ENCODE results near the gene TSPEAR. TPM values are rescaled to one million over a fixed set of nuclear protein-coding genes. Genes with fewer than 3 reads are reported as not detected.

Gene TSPEAR
- total and polyA plus RNA-seq, 2 of the 13 experiments (the other 11 are each of a cell fraction or from before 2014, with no cell fraction given): 0.07 to 0.32 TPM

DNA sequence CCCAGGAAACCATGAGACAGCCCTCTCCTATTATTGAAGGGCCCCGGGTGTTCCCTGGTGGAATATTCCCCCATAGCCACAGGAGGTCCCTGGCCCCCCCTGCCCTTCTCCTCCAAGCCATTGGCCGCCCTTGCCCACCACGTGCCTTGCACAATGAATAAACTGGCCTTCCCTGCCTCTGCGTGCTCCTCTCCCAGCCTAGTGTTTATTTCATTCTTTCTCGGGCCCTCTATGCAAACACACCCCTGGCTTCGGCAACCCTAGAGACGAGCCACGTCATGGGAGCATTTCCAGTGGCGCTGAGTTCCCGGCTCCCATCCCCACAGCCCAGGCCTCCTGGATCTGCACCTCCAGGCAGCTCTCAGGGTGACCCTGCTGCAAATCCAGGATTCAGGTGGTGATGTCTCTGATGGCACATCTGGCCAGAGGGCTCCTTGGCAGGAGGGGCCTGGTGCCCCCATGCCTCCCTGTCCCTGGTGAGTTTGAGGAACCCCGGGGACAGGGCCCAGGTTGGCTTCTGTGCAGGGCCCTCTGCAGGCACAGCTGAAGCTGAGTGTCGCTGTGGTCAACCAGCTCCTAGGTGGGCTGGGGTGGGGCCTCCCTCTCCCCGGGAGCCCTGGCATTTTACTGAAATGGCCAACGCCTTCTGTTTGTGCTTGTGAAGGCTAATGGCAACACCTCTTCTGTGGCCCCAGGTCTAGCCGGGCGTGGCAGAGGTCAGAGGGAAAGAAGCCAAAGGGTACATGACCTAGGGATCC lies 8.2 kb downstream of the TSPEAR start (continued):
- TF ChIP-seq, protein P1, sequence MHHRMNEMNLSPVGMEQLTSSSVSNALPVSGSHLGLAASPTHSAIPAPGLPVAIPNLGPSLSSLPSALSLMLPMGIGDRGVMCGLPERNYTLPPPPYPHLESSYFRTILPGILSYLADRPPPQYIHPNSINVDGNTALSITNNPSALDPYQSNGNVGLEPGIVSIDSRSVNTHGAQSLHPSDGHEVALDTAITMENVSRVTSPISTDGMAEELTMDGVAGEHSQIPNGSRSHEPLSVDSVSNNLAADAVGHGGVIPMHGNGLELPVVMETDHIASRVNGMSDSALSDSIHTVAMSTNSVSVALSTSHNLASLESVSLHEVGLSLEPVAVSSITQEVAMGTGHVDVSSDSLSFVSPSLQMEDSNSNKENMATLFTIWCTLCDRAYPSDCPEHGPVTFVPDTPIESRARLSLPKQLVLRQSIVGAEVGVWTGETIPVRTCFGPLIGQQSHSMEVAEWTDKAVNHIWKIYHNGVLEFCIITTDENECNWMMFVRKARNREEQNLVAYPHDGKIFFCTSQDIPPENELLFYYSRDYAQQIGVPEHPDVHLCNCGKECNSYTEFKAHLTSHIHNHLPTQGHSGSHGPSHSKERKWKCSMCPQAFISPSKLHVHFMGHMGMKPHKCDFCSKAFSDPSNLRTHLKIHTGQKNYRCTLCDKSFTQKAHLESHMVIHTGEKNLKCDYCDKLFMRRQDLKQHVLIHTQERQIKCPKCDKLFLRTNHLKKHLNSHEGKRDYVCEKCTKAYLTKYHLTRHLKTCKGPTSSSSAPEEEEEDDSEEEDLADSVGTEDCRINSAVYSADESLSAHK (CRISPR knock-in tag; IDR thresholded peaks at IDR 0.05; ENCODE audit: borderline replicate concordance): no peak
- TF ChIP-seq TBX2 (CRISPR knock-in tag; IDR thresholded peaks at IDR 0.05; ENCODE audit: borderline replicate concordance) (peak; percentile 63), RARA (CRISPR knock-in tag; IDR thresholded peaks at IDR 0.05) (peak; percentile 74)

- BruUV-seq (replicated peaks): no TSS peak
- H3K4me3 ChIP-seq (replicated peaks in 1 of 3; ENCODE audit: insufficient read depth in 1 of 3, low read depth in 2 of 3, low read length in 3 of 3): peak overlapping the region in 1 of 3 experiments; percentile 33; a peak in 1 of 6 replicates
- DNase-seq (ENCODE audit: low spot score) (no peak), FAIRE-seq (no peak), ATAC-seq (peak; percentile 14)
- H3K27me3 ChIP-seq (ENCODE audit: control insufficient read depth in 1 of 2, insufficient read depth in 2 of 2, low read length in 2 of 2): peaks cover 5 to 17% of the 10 kb centered on the region in 2 experiments; a peak in 3 of 5 replicates
- H4K20me1 ChIP-seq (ENCODE audit: insufficient read depth, low read length): no peaks in the 10 kb centered on the region
- peaks cover 71% of the 10 kb centered on the region for H3K4me1 ChIP-seq (ENCODE audit: insufficient read depth, low read length)
- 0 out of 2 replicates have a peak overlapping the region, but pooled peaks have one; percentile 9 for H3K9ac ChIP-seq (ENCODE audit: insufficient read depth, low read depth, low read length)
- in situ Hi-C loops (cut with HindIII; ENCODE audit: extremely low pct_ligation_motif_present, low pct_unique_long_range_greater_than_20kb) (no loop called here), intact Hi-C loops (cut with micrococcal nuclease; ENCODE audit: unreplicated experiment) (loop anchor here (5.0 kb wide), 1 partner anchor 35 kb away; no protein-coding TSS in a partner anchor)
- H3K9me3 ChIP-seq (ENCODE audit: low read length): no peaks in the 10 kb centered on the region
- H3K36me3 ChIP-seq (replicated peaks in 1 of 2; ENCODE audit: control insufficient read depth in 1 of 2, insufficient read depth in 2 of 2, low read length in 2 of 2): no peaks in the 10 kb centered on the region
- WGBS (ENCODE audit: low lambda C conversion rate): 68% methylated on average over 9 of the region's 22 CpGs
- H2AFZ ChIP-seq (ENCODE audit: low read length): no peak overlapping the region
- ChIA-PET POLR2A (no interaction called here), CTCF (ENCODE audit: low intra/inter-chr PET ratio, low total read pairs) (no interaction called here)
- H3K4me2 ChIP-seq (ENCODE audit: low read depth, low read length): peak overlapping the region; percentile 60
- no peaks in the 10 kb centered on the region for H3K79me2 ChIP-seq (ENCODE audit: insufficient read depth, low read length)
- no peak overlapping the region for H3K27ac ChIP-seq (ENCODE audit: extremely low read length, insufficient read depth, low read length)
- TF ChIP-seq, protein P2, sequence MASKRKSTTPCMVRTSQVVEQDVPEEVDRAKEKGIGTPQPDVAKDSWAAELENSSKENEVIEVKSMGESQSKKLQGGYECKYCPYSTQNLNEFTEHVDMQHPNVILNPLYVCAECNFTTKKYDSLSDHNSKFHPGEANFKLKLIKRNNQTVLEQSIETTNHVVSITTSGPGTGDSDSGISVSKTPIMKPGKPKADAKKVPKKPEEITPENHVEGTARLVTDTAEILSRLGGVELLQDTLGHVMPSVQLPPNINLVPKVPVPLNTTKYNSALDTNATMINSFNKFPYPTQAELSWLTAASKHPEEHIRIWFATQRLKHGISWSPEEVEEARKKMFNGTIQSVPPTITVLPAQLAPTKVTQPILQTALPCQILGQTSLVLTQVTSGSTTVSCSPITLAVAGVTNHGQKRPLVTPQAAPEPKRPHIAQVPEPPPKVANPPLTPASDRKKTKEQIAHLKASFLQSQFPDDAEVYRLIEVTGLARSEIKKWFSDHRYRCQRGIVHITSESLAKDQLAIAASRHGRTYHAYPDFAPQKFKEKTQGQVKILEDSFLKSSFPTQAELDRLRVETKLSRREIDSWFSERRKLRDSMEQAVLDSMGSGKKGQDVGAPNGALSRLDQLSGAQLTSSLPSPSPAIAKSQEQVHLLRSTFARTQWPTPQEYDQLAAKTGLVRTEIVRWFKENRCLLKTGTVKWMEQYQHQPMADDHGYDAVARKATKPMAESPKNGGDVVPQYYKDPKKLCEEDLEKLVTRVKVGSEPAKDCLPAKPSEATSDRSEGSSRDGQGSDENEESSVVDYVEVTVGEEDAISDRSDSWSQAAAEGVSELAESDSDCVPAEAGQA (IDR thresholded peaks at IDR 0.05; ENCODE audit: low read depth): no peak
- TF ChIP-seq, protein P2 (CRISPR knock-in tag; IDR thresholded peaks at IDR 0.05; ENCODE audit: borderline replicate concordance): no peak
- TF ChIP-seq STAT5B (CRISPR knock-in tag; IDR thresholded peaks at IDR 0.05) (no peak), ADNP (CRISPR knock-in tag; IDR thresholded peaks at IDR 0.05) (0 out of 2 replicates have a peak, but pooled peaks have one; percentile 41), ZNF883 (CRISPR knock-in tag; IDR thresholded peaks at IDR 0.05; ENCODE audit: not compliant biosample characterization) (no peak), ZMYM3 (CRISPR knock-in tag; IDR thresholded peaks at IDR 0.05) (peak; percentile 94), ZSCAN21 (CRISPR knock-in tag; IDR thresholded peaks at IDR 0.05; ENCODE audit: borderline replicate concordance) (peak; percentile 5; the same call in 1 of the 2 replicates), CENPBD1 (CRISPR knock-in tag; IDR thresholded peaks at IDR 0.05; ENCODE audit: borderline replicate concordance, low read depth) (no peak)
These were observed 9.0 kb downstream of the TSPEAR start for GRCh38 chr21:44702111-44702972.
